Small intestine (tissue), 7 donors: ENCODE results near the gene RFC2. TPM values are rescaled to one million over a fixed set of nuclear protein-coding genes. Genes with fewer than 3 reads are reported as not detected.
A peak's percentile ranks its signal among the peaks of the same experiment; 100 is the strongest.

Source experiments
- DNase-seq, 2 donors: peaks; one replicate each; pipeline versions ENCODE4 v3.0.0 to v3.0.0-alpha.2; 2013
- FAIRE-seq: peaks from 2 replicates; lab custom pipeline; 2012; peaks lifted over from hg19 to GRCh38; lab: Jason Lieb, UNC
- H3K27ac ChIP-seq, 3 donors: one replicate each; pipeline ENCODE4 v1.5.1; 2013; ENCODE audit warnings: low read length in 2 of 3, mild to moderate bottlenecking in 2 of 3, control low read depth in 1 of 3, inconsistent platforms in 1 of 3, low read depth in 1 of 3, moderate library complexity in 1 of 3
- H3K27me3 ChIP-seq, 3 donors: one replicate each; pipeline ENCODE4 v1.6.1; 2013; ENCODE audit warnings: low read length in 3 of 3, inconsistent platforms in 1 of 3; ENCODE audit not compliant: control insufficient read depth in 3 of 3, insufficient read depth in 3 of 3
- H3K36me3 ChIP-seq, 3 donors: one replicate each; pipeline ENCODE4 v1.6.1; 2013; ENCODE audit warnings: low read length in 3 of 3, inconsistent platforms in 1 of 3, low read depth in 1 of 3, mild to moderate bottlenecking in 1 of 3, moderate library complexity in 1 of 3; ENCODE audit not compliant: control insufficient read depth in 3 of 3, insufficient read depth in 2 of 3
- H3K4me1 ChIP-seq, 3 donors: one replicate each; pipeline ENCODE4 v1.6.1; 2013; ENCODE audit warnings: low read length in 2 of 3, inconsistent platforms in 1 of 3, low read depth in 1 of 3, mild to moderate bottlenecking in 1 of 3, moderate library complexity in 1 of 3; ENCODE audit not compliant: control insufficient read depth in 3 of 3, insufficient read depth in 2 of 3
- H3K4me3 ChIP-seq, 3 donors: one replicate each; pipeline ENCODE4 v1.5.1; 2013; ENCODE audit warnings: low read length in 3 of 3, control low read depth in 1 of 3, inconsistent platforms in 1 of 3, low read depth in 1 of 3, mild to moderate bottlenecking in 1 of 3, moderate library complexity in 1 of 3
- H3K9me3 ChIP-seq, 2 donors: one replicate each; pipeline ENCODE4 v1.6.1; 2013; ENCODE audit warnings: low read depth in 1 of 2, low read length in 1 of 2; ENCODE audit not compliant: control insufficient read depth in 2 of 2, insufficient read depth in 1 of 2
- WGBS, 3 donors: extraction: QIAGEN DNeasy Blood & Tissue Kit; methylation state at CpG; one replicate each; pipeline ENCODE4 v1.1.7; 2013; 5-methylcytosine and 5-hydroxymethylcytosine counted together
- polyA plus RNA-seq, 4 donors: library from polyadenylated mRNA; stranded (reverse) in 3 of 4; unstranded in 1 of 4; fragments of 200-250 nt in 3 of 4; fragments of 120-200 nt in 1 of 4; gene quantifications; one replicate each; pipeline versions ENCODE4 v1.2.1 to v1.2.3, GENCODE V29; 2013
- donor health status: healthy with polysubstance abuse.
- donor health status: control.
- donor health status: control.
- donor health status: Bipolar disorder and iron deficiency.
- donor health status: healthy.

The RFC2 gene
- polyA plus RNA-seq, 4 donors: 5.4 to 27.8 (median 19.6) TPM

- WGBS, 3 donors: 40 to 83% (median 63%) methylated on average over 10 of the region's 10 CpGs
- FAIRE-seq (no peak), DNase-seq (peak in 1 of 2 donors; percentile 46)
- H3K4me3 ChIP-seq: no peak overlapping the region
- H3K27me3 ChIP-seq: peaks cover 0 to 7% (median 0%) of the 10 kb centered on the region in 3 donors
- H3K36me3 ChIP-seq: no peaks in the 10 kb centered on the region
- H3K4me1 ChIP-seq: peaks cover 0 to 7% (median 3%) of the 10 kb centered on the region in 3 donors
- peak overlapping the region in 2 of 3 donors; percentile 26 to 78 for H3K27ac ChIP-seq
- H3K9me3 ChIP-seq: no peaks in the 10 kb centered on the region
Measured at GRCh38 chr7:74272305-74273038, 18.3 kb upstream of the RFC2 start.

GRCh38 chr7:74271742-74272141 lies 17.5 kb upstream of the RFC2 start:
- Histone ChIP-seq H3K27ac (peak overlapping the region in 2 of 3 donors; percentile 26 to 78), H3K4me3 (no peak overlapping the region), H3K4me1 (peaks cover 0 to 7% (median 3%) of the 10 kb centered on the region in 3 donors), H3K36me3 (no peaks in the 10 kb centered on the region), H3K27me3 (peaks cover 0 to 7% (median 0%) of the 10 kb centered on the region in 3 donors), H3K9me3 (no peaks in the 10 kb centered on the region)
- WGBS, 3 donors: 38 to 42% (median 40%) methylated on average over 6 of the region's 6 CpGs
- DNase-seq (no peak), FAIRE-seq (no peak)

DNA sequence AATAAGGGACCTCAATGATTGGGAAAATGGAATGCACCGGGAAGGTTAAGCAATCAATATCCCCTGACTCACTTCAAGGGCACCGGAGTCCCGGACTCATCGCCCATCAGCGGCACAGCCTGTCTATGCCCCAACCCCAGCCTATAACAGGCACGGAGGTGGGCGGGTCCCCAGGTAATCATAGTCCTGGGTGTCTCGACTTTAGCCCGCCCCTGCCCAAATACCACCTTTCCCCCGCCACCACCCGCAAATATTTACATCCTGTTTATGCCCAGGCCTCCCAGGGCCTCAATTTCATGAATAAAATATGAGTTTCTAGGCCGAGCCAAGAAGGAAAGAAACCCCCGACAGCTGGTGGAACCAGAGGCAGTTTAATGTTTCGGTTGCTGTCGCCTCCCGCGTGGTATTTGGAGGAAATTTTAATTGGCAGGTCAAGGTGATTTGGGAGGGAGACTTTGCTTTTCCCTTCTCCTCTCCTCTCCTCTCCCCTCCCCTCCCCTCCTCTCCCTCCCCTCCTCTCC lies 15.6 kb upstream of the RFC2 start:
- DNase-seq (peak; percentile 71 to 85), FAIRE-seq (no peak)
- Histone ChIP-seq H3K36me3 (no peaks in the 10 kb centered on the region), H3K4me1 (peaks cover 0 to 7% (median 3%) of the 10 kb centered on the region in 3 donors), H3K27me3 (peaks cover 0 to 7% (median 2%) of the 10 kb centered on the region in 3 donors), H3K9me3 (no peaks in the 10 kb centered on the region), H3K4me3 (peak overlapping the region; percentile 37 to 67 (median 63)), H3K27ac (peak overlapping the region in 1 of 3 donors; percentile 52)
- WGBS, 3 donors: 0 to 1% (median 0%) methylated on average over 17 of the region's 17 CpGs

- H3K36me3 ChIP-seq: no peaks in the 10 kb centered on the region
- DNase-seq (no peak), FAIRE-seq (no peak)
- WGBS, 3 donors: 77 to 80% (median 78%) methylated on average over 13 of the region's 13 CpGs
- no peaks in the 10 kb centered on the region for H3K9me3 ChIP-seq
- H3K27me3 ChIP-seq: peaks cover 0 to 7% (median 2%) of the 10 kb centered on the region in 3 donors
- peaks cover 0 to 7% (median 3%) of the 10 kb centered on the region in 3 donors for H3K4me1 ChIP-seq
- H3K27ac ChIP-seq: no peak overlapping the region
- H3K4me3 ChIP-seq: no peak overlapping the region
Measured at GRCh38 chr7:74267756-74268565, 13.8 kb upstream of the RFC2 start.

DNA sequence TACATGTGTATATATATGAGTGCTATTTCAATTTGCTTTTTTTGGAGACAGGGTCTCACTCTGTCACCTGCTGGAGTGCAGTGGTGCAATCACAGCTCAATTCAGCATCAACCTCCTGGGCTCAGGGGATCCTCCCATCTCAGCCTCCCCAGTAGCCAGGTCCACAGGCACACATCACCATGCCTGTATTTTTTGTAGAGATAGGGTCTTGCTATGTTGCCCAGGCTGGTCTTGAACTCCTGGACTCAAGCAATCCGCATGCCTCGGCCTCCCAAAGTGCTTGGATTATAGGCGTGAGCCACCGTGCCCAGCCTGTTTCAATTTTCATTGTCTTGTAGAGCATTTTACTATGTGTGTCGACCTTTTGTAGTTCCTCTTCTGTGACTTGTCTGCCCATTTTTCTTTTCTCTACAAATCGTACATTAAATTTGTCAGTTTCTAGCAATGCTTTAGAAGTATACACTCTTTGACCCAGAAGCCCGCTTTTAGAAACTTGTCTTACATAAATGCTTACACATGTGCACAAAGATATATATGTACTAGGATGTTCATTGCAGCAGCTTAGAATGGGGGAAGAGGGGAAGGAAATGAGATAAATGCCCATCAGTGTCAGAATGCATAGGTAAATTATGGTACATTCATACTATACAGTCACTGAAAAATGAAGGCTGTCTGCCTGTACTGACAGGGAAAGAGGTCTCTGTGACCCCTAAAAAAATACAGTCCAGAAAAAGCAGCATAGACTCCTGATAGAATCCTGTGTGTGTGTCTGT lies 12.2 kb upstream of the RFC2 start:
- FAIRE-seq: no peak
- WGBS, 3 donors: 70 to 80% (median 80%) methylated on average over 7 of the region's 7 CpGs
- H3K36me3 ChIP-seq: no peaks in the 10 kb centered on the region

DNA sequence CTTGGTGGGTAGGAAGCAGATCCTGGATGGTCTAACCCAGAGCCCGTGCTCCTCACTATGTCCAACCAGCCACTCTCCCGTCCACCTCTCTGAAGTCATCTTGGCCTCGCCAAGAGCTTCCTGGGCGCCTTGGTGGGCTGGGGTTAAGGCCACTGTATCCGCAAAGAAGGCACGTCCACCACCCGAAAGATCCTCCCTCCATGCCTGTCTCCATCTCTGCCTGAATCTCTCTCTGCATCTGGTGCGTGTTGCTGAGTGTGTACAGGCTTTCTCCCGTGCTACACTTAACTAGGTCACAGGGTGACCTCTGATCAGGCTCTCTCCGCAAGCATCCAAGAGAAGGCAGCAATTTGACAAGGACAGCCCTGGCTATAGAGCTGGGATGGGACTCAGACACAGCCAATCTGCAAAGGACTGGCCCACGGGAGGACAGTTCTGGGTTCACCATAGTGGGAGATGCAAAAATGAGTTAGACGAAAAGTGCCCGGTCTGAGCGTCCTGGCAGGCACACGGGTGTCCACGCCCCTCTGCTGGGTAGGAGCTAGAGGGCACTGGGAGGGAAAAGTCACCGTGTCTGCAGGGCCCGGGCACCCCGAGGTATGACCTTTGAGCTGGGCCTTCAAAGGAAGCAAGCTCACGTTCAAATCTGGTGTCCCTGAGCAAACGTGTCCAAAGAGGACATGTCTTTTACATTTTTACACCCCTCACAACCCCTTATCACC lies 9.4 kb upstream of the RFC2 start:
- peak in 1 of 2 donors; percentile 46 for DNase-seq
- FAIRE-seq: no peak

More for the DNA sequence above, 12.2 kb upstream of the RFC2 start:
- H3K4me3 ChIP-seq: no peak overlapping the region
- peaks cover 0 to 7% (median 2%) of the 10 kb centered on the region in 3 donors for H3K27me3 ChIP-seq
- H3K4me1 ChIP-seq: no peaks in the 10 kb centered on the region
- no peak for DNase-seq
- H3K27ac ChIP-seq: no peak overlapping the region
- no peaks in the 10 kb centered on the region for H3K9me3 ChIP-seq

GRCh38 chr7:74262639-74263398 lies 8.6 kb upstream of the RFC2 start:
- DNase-seq (no peak), FAIRE-seq (no peak)
- Histone ChIP-seq H3K27ac (no peak overlapping the region), H3K4me3 (no peak overlapping the region), H3K27me3 (peaks cover 0 to 7% (median 2%) of the 10 kb centered on the region in 3 donors), H3K9me3 (no peaks in the 10 kb centered on the region), H3K36me3 (no peaks in the 10 kb centered on the region), H3K4me1 (no peaks in the 10 kb centered on the region)
- 79 to 89% (median 86%) methylated on average over 20 of the region's 20 CpGs for WGBS, 3 donors

More for the DNA sequence above, 9.4 kb upstream of the RFC2 start:
- Histone ChIP-seq H3K27ac (no peak overlapping the region), H3K36me3 (no peaks in the 10 kb centered on the region), H3K9me3 (no peaks in the 10 kb centered on the region), H3K4me3 (no peak overlapping the region), H3K27me3 (peaks cover 0 to 12% (median 2%) of the 10 kb centered on the region in 3 donors), H3K4me1 (no peaks in the 10 kb centered on the region)
- 27 to 64% (median 51%) methylated on average over 21 of the region's 21 CpGs for WGBS, 3 donors
